SJSA1 (cell line): ENCODE results near the gene XPO1. TPM values are rescaled to one million over a fixed set of nuclear protein-coding genes. Genes with fewer than 3 reads are reported as not detected.
"Not testable (repeated sequence)": the region's sequence is repeated elsewhere in the genome, so short reads cannot be mapped to it uniquely, and the experiment has no call there.

ENCODE experiments used
- DNase-seq, 2 experiments: peaks; one replicate each; pipeline ENCODE4 v3.0.0-alpha.2; 2015 to 2020; ENCODE audit warnings: low spot score in 2 of 2, low read depth in 1 of 2
- H3K27ac ChIP-seq: fragments of 250-450 bp; sonication (Bioruptor Pico); 2 replicates; pipeline ENCODE4 v1.5.1; 2020; ENCODE audit warnings: mild to moderate bottlenecking, moderate library complexity
- H3K27me3 ChIP-seq: fragments of 250-450 bp; sonication (Bioruptor Pico); replicated peaks from 2 replicates; pipeline ENCODE4 v1.5.1; 2020; ENCODE audit warnings: mild to moderate bottlenecking, moderate library complexity
- H3K36me3 ChIP-seq: fragments of 250-450 bp; sonication (Bioruptor Pico); 2 replicates; pipeline ENCODE4 v1.5.1; 2020; ENCODE audit warnings: mild to moderate bottlenecking
- H3K4me1 ChIP-seq: fragments of 250-450 bp; sonication (Bioruptor Pico); replicated peaks from 2 replicates; pipeline ENCODE4 v1.6.1; 2021; ENCODE audit warnings: mild to moderate bottlenecking
- H3K4me3 ChIP-seq: fragments of 250-450 bp; sonication (Bioruptor Pico); 2 replicates; pipeline ENCODE4 v1.5.1; 2020; ENCODE audit warnings: mild to moderate bottlenecking
- H3K9me3 ChIP-seq: fragments of 250-450 bp; sonication (Bioruptor Pico); replicated peaks from 2 replicates; pipeline ENCODE4 v1.5.1; 2020; ENCODE audit warnings: mild to moderate bottlenecking
- total RNA-seq: library from RNA; depleted of rRNA; stranded (reverse); fragments of >200 nt; shearing (Covaris generic); gene quantifications from 2 replicates; pipeline ENCODE4 v1.2.3, GENCODE V29; 2014

Gene XPO1
- total RNA-seq, 1 experiment from 2014 or later, result 241 TPM

GRCh38 chr2:61510674-61511671 lies 27.2 kb downstream of the XPO1 start:
- H3K27me3 ChIP-seq, result no peaks in the 10 kb centered on the region
- no peak overlapping the region for H3K4me3 ChIP-seq
- H3K36me3 ChIP-seq, result peaks cover 94% of the 10 kb centered on the region
- no peak overlapping the region for H3K27ac ChIP-seq
- no peaks in the 10 kb centered on the region for H3K4me1 ChIP-seq
- DNase-seq, result no peak
- H3K9me3 ChIP-seq, result no peaks in the 10 kb centered on the region

- Histone ChIP-seq H3K36me3 (peaks cover 86% of the 10 kb centered on the region), H3K9me3 (no peaks in the 10 kb centered on the region)
Measured at GRCh38 chr2:61504949-61505348, 33.2 kb downstream of the XPO1 start.

GRCh38 chr2:61499060-61499459 lies 39.1 kb downstream of the XPO1 start:
- peaks cover 2% of the 10 kb centered on the region; the same call in 1 of the 2 replicates for H3K4me1 ChIP-seq
- DNase-seq, result no peak
- peaks cover 92% of the 10 kb centered on the region for H3K36me3 ChIP-seq
- no peak overlapping the region for H3K4me3 ChIP-seq
- no peaks in the 10 kb centered on the region for H3K27me3 ChIP-seq
- H3K27ac ChIP-seq, result no peak overlapping the region
- no peaks in the 10 kb centered on the region for H3K9me3 ChIP-seq

More at GRCh38 chr2:61504949-61505348, 33.2 kb downstream of the XPO1 start:
- H3K27me3 ChIP-seq, result no peaks in the 10 kb centered on the region
- no peak for DNase-seq
- H3K4me1 ChIP-seq, result no peaks in the 10 kb centered on the region
- no peak overlapping the region for H3K27ac ChIP-seq
- no peak overlapping the region for H3K4me3 ChIP-seq

- peak in 1 of 2 experiments; percentile 37 for DNase-seq
- peaks cover 12% of the 10 kb centered on the region; the same call in 1 of the 2 replicates for H3K4me1 ChIP-seq
- no peaks in the 10 kb centered on the region for H3K9me3 ChIP-seq
- H3K27ac ChIP-seq, result no peak overlapping the region
- no peak overlapping the region for H3K4me3 ChIP-seq
- no peaks in the 10 kb centered on the region for H3K27me3 ChIP-seq
- H3K36me3 ChIP-seq, result peaks cover 99% of the 10 kb centered on the region
Measured at GRCh38 chr2:61493523-61493942, 44.6 kb downstream of the XPO1 start.

GRCh38 chr2:61492476-61492875 lies 45.7 kb downstream of the XPO1 start:
- H3K4me3 ChIP-seq, result no peak overlapping the region
- no peaks in the 10 kb centered on the region for H3K9me3 ChIP-seq
- no peaks in the 10 kb centered on the region for H3K27me3 ChIP-seq
- peaks cover 99% of the 10 kb centered on the region for H3K36me3 ChIP-seq
- H3K27ac ChIP-seq, result no peak overlapping the region
- H3K4me1 ChIP-seq, result peaks cover 16% of the 10 kb centered on the region; the same call in 1 of the 2 replicates
- no peak for DNase-seq

GRCh38 chr2:61485281-61485680 lies 52.9 kb downstream of the XPO1 start:
- no peak for DNase-seq
- H3K4me3 ChIP-seq, result no peak overlapping the region
- H3K27me3 ChIP-seq, result no peaks in the 10 kb centered on the region
- H3K27ac ChIP-seq, result no peak overlapping the region
- peaks cover 7% of the 10 kb centered on the region; the same call in 1 of the 2 replicates for H3K4me1 ChIP-seq
- H3K36me3 ChIP-seq, result peaks cover 96% of the 10 kb centered on the region
- H3K9me3 ChIP-seq, result no peaks in the 10 kb centered on the region

GRCh38 chr2:61478086-61478485 lies 60.1 kb downstream of the XPO1 start:
- DNase-seq, result no peak
- no peaks in the 10 kb centered on the region for H3K9me3 ChIP-seq
- no peak overlapping the region for H3K4me3 ChIP-seq
- H3K4me1 ChIP-seq, result no peaks in the 10 kb centered on the region
- no peak overlapping the region for H3K27ac ChIP-seq
- peaks cover 73% of the 10 kb centered on the region for H3K36me3 ChIP-seq
- H3K27me3 ChIP-seq, result no peaks in the 10 kb centered on the region

- peaks cover 69% of the 10 kb centered on the region for H3K36me3 ChIP-seq
- H3K9me3 ChIP-seq, H3K27me3 ChIP-seq, DNase-seq, H3K4me1 ChIP-seq, H3K27ac ChIP-seq, H3K4me3 ChIP-seq: not testable (repeated sequence)
Measured at GRCh38 chr2:61476929-61477589, 61.1 kb downstream of the XPO1 start.

- H3K4me3 ChIP-seq, result peak overlapping the region; percentile 87
- H3K27me3 ChIP-seq, result no peaks in the 10 kb centered on the region
- peaks cover 12% of the 10 kb centered on the region for H3K4me1 ChIP-seq
- H3K27ac ChIP-seq, result peak overlapping the region; percentile 92
- peaks cover 47% of the 10 kb centered on the region for H3K36me3 ChIP-seq
- no peak for DNase-seq
- no peaks in the 10 kb centered on the region for H3K9me3 ChIP-seq
Measured at GRCh38 chr2:61471905-61472805, 66.0 kb downstream of the XPO1 start.

GRCh38 chr2:61470965-61471904 lies 66.9 kb downstream of the XPO1 start, which contains the start of gene USP34:
TSS of gene USP34 (minus strand) at chr2:61471087. CDS start at chr2:61470692, 395 bp downstream.
- Histone ChIP-seq H3K27me3 (no peaks in the 10 kb centered on the region), H3K36me3 (peaks cover 44% of the 10 kb centered on the region), H3K4me3 (peak within 1 kb of the TSS; percentile 87), H3K9me3 (no peaks in the 10 kb centered on the region), H3K27ac (peak within 1 kb of the TSS; percentile 92), H3K4me1 (peaks cover 12% of the 10 kb centered on the region)
- peak; percentile 87 to 96 for DNase-seq

GRCh38 chr2:61470122-61470951 lies 67.8 kb downstream of the XPO1 start:
- DNase-seq, result peak; percentile 63 to 88
- Histone ChIP-seq H3K9me3 (no peaks in the 10 kb centered on the region), H3K4me3 (peak overlapping the region; percentile 87), H3K4me1 (peaks cover 12% of the 10 kb centered on the region), H3K36me3 (peaks cover 39% of the 10 kb centered on the region), H3K27me3 (no peaks in the 10 kb centered on the region), H3K27ac (peak overlapping the region; percentile 17; the same call in 1 of the 2 replicates)
